Subcutaneous adipose tissue (tissue), 4 donors: ENCODE results near the gene PPM1E. TPM values are rescaled to one million over a fixed set of nuclear protein-coding genes. Genes with fewer than 3 reads are reported as not detected.

ENCODE experiments used
- total RNA-seq, 4 donors: library from RNA; depleted of rRNA; stranded (reverse); fragments of >200 nt; gene quantifications; one replicate each; pipeline ENCODE4 v1.1.0, GENCODE V29; 2016
- TF ChIP-seq, protein P1 (sequence below): fragments of 450-650 bp; IDR thresholded peaks from one replicate; pipeline ENCODE4 v1.5.1; 2016; ENCODE audit warnings: low read depth, mild to moderate bottlenecking, control low read depth, antibody characterized with exemption, moderate library complexity

The PPM1E gene
- total RNA-seq: under 1 TPM in 3 of 4 donors, not detected in 1; 0.16 to 0.68 (median 0.22) TPM

DNA sequence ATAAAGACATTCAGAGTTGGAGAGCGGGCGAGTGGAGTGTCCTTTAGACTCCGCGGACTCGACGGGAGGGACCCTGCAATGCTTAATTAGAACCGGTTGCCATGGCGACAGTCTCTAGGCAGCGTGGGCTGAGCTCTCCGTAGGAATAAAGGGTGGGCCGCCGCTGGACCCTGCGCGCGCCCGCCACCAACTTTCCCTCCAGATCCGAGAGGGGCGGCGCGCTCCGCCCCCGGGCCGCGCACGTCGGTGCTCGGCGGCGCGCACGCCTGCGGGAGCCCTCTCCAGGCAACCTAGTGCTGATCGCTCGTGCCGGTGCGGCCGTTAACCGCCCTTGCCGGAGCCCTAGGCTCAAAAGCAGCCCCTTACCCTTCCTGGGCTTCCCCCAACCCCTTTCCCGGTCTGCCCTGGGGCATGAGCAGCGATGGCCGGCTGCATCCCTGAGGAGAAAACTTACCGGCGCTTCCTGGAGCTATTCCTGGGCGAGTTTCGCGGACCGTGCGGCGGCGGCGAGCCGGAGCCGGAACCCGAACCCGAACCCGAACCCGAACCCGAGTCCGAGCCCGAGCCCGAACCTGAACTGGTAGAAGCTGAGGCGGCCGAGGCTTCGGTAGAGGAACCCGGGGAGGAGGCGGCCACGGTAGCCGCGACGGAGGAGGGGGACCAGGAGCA lies at the start of gene PPM1E:
Gene PPM1E, plus strand, starts transcription at position 278 of the 669 bp plus-strand sequence.
- TF ChIP-seq, protein P1, sequence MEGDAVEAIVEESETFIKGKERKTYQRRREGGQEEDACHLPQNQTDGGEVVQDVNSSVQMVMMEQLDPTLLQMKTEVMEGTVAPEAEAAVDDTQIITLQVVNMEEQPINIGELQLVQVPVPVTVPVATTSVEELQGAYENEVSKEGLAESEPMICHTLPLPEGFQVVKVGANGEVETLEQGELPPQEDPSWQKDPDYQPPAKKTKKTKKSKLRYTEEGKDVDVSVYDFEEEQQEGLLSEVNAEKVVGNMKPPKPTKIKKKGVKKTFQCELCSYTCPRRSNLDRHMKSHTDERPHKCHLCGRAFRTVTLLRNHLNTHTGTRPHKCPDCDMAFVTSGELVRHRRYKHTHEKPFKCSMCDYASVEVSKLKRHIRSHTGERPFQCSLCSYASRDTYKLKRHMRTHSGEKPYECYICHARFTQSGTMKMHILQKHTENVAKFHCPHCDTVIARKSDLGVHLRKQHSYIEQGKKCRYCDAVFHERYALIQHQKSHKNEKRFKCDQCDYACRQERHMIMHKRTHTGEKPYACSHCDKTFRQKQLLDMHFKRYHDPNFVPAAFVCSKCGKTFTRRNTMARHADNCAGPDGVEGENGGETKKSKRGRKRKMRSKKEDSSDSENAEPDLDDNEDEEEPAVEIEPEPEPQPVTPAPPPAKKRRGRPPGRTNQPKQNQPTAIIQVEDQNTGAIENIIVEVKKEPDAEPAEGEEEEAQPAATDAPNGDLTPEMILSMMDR: no peak

DNA sequence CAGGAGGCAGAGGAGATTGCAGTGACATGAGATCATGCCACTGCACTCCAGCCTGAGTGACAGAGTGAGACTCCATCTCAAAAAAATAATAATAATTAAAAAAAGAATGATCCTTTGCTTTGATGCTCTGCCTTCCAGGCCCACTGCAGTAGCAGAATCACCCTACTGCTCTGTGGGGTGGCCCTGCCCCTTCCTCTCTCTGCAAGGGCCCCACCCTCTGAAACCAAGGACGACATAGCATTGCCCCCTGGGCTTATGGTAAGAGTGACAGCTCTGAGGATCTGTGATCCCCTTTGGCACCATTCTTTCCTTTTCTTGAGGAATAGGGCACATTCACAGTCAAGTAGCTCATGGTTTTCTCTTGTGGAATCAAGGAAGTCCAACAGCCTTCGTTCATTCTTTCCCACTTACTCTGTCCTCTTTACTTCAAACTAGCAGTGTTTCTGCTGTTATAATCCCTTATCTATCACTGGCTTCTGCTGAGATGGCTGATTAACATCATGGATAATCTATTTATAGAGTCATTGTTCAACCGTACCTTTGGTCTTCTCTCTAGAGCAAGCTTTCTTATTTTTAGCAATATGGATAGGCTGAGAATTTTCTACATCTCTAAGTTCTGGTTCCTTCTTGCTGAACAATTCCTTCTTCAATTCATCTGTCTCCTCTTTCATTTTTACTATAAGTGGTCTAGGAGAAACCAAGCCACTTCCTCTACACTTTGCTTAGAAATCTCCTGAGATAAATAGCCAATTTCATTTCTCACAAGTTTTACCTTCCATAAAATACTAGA lies 49.1 kb upstream of the PPM1E start:
- TF ChIP-seq, protein P1: no peak

DNA sequence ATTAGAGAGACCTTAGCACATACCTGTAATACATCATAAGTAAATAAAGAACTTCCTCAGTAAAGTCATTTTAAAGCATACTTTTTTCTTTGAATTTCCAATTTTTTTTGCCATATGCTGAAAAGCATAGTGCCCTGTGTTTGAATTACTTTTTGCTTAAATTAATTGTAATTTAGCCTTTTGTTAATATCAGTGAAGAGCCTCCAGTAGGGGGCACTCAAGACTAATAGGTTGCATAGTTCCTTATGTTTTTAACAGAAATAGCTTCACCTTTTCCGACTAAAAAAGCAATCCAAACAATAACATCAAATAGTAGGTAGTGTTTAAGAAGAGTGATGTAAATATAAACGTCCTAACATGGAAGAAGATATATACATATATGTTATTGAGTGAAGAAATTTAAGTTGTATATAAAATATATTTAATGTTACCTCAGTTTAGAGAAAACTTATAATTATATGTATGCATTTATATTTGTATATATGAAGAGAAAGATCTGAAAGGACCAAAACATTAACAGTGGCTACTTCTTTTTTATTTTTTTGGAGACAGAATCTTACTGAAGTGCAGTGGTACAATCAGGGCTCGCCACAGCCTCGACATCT lies 44.6 kb upstream of the PPM1E start:
- TF ChIP-seq, protein P1: no peak

DNA sequence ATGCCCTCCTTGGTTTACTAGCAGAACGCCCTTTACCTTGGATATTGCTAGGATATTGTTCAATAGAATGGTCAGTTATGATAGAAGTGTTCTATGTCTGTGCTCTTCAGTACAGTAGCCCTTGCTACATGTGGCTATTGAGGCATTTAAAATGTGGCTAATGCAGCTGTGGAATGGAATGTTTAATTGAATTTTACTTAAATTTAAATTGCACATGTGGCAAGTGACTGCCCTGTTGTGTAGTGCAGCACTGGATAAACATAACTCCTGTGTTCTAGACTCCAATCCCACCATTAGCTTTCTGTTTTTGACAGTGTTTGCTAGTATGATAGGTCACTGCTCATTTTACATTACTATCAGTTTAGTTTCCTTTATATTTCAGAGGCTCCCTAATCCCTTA lies 33.4 kb upstream of the PPM1E start:
- TF ChIP-seq, protein P1: no peak

DNA sequence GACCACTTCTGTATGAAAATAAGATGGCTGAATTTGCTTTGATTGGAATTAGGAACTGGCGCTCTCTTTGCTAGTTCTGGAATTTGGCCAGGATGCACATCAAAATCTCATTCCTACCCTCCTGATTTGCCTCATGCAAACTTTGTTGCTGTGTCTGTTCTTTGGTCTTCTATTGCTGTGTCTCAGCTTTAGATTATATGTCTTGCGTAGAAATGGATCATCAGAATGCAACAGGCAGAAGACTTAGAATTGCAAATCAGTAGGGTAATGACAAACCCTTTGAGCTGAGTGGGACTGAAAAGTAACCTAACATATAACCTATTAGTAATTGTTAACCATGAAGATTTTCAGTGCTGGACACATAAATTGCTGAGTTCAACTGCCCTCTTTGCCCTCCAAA lies 33.0 kb upstream of the PPM1E start:
- TF ChIP-seq, protein P1: no peak

DNA sequence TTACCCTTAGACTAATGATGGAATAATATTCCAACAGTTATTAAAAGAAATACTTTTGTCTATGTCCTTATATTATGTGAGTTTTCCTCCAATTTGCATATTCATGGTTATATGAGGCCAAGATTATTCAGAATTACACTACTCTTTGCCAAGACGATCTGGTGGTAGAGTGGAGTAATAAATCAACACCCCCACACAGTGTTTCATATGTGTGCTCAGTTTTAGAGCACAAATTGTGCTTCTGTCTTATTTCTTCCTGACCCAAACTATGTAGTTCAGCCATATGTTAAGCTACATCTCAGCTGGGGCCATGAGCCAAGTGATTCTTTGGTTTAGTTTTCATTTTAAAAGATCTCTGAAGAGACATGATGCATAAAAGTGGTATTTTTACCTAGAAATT lies 26.9 kb upstream of the PPM1E start:
- TF ChIP-seq, protein P1: no peak

DNA sequence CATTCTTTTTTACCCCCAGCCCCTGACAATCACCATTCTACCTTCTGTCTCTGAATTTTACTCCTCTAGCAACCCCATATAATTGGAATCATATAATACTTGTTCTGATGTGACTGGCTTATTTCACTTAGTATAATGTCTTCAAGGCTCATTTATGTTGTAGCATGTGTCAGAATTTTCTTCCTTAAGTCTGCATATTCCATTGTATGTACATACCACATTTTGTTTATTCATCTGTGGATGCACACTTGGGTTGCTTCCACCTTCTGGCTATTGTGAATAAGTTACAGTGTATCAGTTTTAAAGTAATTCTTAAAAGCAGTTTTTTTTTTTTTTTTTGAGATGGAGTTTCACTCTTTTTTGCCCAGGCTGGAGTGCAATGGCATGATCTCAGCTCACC lies 24.7 kb upstream of the PPM1E start:
- TF ChIP-seq, protein P1: no peak
